Activated CD4-positive, alpha-beta memory T cell treated with anti-CD3 and anti-CD28 coated beads, Interleukin-2, amount 10 ng/mL, durations not matched to agents 7 days and 5 days (primary cell): ENCODE data around the gene RASGEF1C. TPM values are rescaled to one million over a fixed set of nuclear protein-coding genes. Genes with fewer than 3 reads are reported as not detected.

Experiments
- CTCF ChIA-PET: fragments of 350-600 bp; sonication (Branson Sonifier 250); formaldehyde crosslinking; loops from one replicate; lab custom pipeline; 2021; ENCODE audit warnings: antibody characterized with exemption, inconsistent platforms; lab: Charles Lee
- POLR2A ChIA-PET: fragments of 350-600 bp; sonication (Branson Sonifier 250); formaldehyde crosslinking; loops from one replicate; lab custom pipeline; 2021; ENCODE audit warnings: antibody characterized with exemption; lab: Charles Lee
- DNase-seq: peaks from one replicate; pipeline ENCODE4 v3.0.0-alpha.2; 2020
- H3K27ac Mint-ChIP-seq: one replicate; pipeline ENCODE4 v1.8.0; 2021; ENCODE audit warnings: mild to moderate bottlenecking, mixed read lengths
- H3K27me3 Mint-ChIP-seq: one replicate; pipeline ENCODE4 v1.8.0; 2021; ENCODE audit warnings: mixed read lengths
- H3K36me3 Mint-ChIP-seq: one replicate; pipeline ENCODE4 v1.8.0; 2021; ENCODE audit warnings: low read depth, mixed read lengths
- H3K4me1 Mint-ChIP-seq: one replicate; pipeline ENCODE4 v1.8.0; 2021; ENCODE audit warnings: mixed read lengths
- H3K4me3 Mint-ChIP-seq: one replicate; pipeline ENCODE4 v1.8.0; 2021; ENCODE audit warnings: mild to moderate bottlenecking, mixed read lengths
- H3K9me3 Mint-ChIP-seq: one replicate; pipeline ENCODE4 v1.8.0; 2021; ENCODE audit warnings: mixed read lengths
- total RNA-seq, 2 experiments: library from RNA; stranded (reverse); gene quantifications; one replicate each; pipeline ENCODE4 v1.2.3, GENCODE V29; 2021

The RASGEF1C gene
- total RNA-seq, 2 experiments from 2014 or later = not detected

- ChIA-PET POLR2A (no interaction called here), CTCF (no interaction called here)
- no peak for DNase-seq
- H3K9me3 Mint-ChIP-seq = no peaks in the 10 kb centered on the region
- no peaks in the 10 kb centered on the region for H3K36me3 Mint-ChIP-seq
- no peak overlapping the region for H3K4me3 Mint-ChIP-seq
- H3K27me3 Mint-ChIP-seq = no peaks in the 10 kb centered on the region
- H3K4me1 Mint-ChIP-seq = no peaks in the 10 kb centered on the region
- no peak overlapping the region for H3K27ac Mint-ChIP-seq
Observed at GRCh38 chr5:180172447-180173197, 36.4 kb downstream of the RASGEF1C start.

DNA sequence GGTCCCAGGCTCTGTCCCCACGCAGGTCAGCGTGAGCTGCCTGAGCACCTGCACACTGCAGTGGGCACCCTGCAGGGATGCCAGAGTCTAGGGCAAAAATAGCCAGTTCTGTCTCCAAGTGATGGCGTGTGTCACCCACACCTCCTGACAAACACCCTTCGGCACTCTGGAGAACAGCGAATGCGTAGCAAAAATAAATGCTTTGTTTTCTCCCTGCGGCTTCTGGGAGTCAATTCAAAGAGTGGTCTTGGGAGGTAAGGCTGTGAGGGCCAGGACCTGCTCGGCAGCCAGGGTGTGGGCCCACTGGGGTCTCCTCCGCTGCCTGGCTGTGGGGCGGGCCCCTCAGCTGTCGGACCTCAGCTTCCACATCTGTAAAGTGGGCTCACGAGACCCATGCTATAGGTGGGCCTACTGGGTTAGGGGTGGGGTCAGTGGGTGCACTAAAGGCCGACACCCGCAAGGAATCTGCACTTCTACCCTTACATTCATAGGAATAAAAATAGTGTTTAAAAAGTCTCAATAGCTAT is 37.4 kb downstream of the RASGEF1C start:
- Mint-ChIP-seq H3K4me1 (no peaks in the 10 kb centered on the region), H3K27me3 (peaks cover 2% of the 10 kb centered on the region), H3K36me3 (no peaks in the 10 kb centered on the region), H3K27ac (no peak overlapping the region), H3K9me3 (no peaks in the 10 kb centered on the region), H3K4me3 (no peak overlapping the region)
- DNase-seq = no peak
- POLR2A ChIA-PET = no interaction called here
- CTCF ChIA-PET = no interaction called here

- no peaks in the 10 kb centered on the region for H3K9me3 Mint-ChIP-seq
- H3K4me1 Mint-ChIP-seq = no peaks in the 10 kb centered on the region
- no peak overlapping the region for H3K4me3 Mint-ChIP-seq
- DNase-seq = no peak
- peaks cover 5% of the 10 kb centered on the region for H3K27me3 Mint-ChIP-seq
- ChIA-PET POLR2A (no interaction called here), CTCF (no interaction called here)
- no peaks in the 10 kb centered on the region for H3K36me3 Mint-ChIP-seq
- H3K27ac Mint-ChIP-seq = no peak overlapping the region
Observed at GRCh38 chr5:180170810-180171567, 38.0 kb downstream of the RASGEF1C start.

GRCh38 chr5:180170106-180170809 is 38.8 kb downstream of the RASGEF1C start:
- ChIA-PET CTCF (no interaction called here), POLR2A (no interaction called here)
- H3K36me3 Mint-ChIP-seq = no peaks in the 10 kb centered on the region
- no peak for DNase-seq
- no peaks in the 10 kb centered on the region for H3K9me3 Mint-ChIP-seq
- H3K4me3 Mint-ChIP-seq = no peak overlapping the region
- H3K4me1 Mint-ChIP-seq = no peaks in the 10 kb centered on the region
- H3K27me3 Mint-ChIP-seq = peaks cover 5% of the 10 kb centered on the region
- no peak overlapping the region for H3K27ac Mint-ChIP-seq

DNA sequence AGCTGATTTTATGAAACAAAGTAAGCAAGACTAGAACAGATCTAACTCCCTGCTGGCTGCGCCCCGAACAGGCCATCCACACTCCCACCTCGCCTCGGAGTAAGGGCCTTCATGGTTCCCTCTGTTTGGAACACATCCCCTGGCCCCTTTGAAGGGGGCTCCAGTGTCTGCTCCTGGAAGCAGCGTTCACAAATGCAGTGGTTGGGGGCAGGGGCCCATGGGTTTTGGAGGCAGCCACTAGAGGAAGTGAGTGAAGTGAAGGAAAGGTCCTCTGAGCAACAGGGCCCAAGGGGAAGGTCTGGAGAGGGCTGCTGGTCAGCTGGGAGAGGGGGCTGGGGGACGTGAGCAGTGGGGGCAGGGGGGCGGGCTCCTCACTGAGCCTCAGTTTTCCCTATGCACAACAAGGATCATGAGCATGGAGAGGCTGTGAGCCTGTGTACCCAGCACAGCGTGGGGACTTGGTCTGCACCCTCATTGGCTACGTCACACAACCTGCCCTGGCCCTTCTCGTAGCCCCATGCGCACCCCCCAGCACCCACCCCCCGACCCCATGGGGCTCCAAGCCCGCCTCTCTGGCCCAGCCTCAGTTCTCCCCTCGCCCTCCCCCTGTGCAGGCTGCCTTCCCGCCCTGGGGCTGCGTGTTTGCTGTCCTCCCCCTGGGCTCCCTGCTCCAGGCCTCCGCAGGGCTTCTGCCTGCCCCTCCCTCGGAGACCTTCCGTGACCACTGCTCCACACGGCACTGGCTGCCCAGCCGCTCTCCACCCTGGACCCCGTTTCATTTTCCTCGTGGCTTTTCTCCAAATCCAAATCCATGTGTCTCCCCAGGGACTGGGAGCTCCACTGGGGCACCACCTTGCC is 39.5 kb downstream of the RASGEF1C start:
- ChIA-PET CTCF (no interaction called here), POLR2A (no interaction called here)
- Mint-ChIP-seq H3K9me3 (no peaks in the 10 kb centered on the region), H3K36me3 (no peaks in the 10 kb centered on the region), H3K4me1 (no peaks in the 10 kb centered on the region), H3K27ac (no peak overlapping the region), H3K27me3 (peaks cover 9% of the 10 kb centered on the region), H3K4me3 (no peak overlapping the region)
- no peak for DNase-seq

GRCh38 chr5:180168758-180169157 is 40.3 kb downstream of the RASGEF1C start:
- Mint-ChIP-seq H3K36me3 (no peaks in the 10 kb centered on the region), H3K27ac (no peak overlapping the region), H3K4me3 (no peak overlapping the region), H3K27me3 (peaks cover 14% of the 10 kb centered on the region), H3K4me1 (no peaks in the 10 kb centered on the region), H3K9me3 (no peaks in the 10 kb centered on the region)
- ChIA-PET CTCF (no interaction called here), POLR2A (no interaction called here)
- DNase-seq = no peak

DNA sequence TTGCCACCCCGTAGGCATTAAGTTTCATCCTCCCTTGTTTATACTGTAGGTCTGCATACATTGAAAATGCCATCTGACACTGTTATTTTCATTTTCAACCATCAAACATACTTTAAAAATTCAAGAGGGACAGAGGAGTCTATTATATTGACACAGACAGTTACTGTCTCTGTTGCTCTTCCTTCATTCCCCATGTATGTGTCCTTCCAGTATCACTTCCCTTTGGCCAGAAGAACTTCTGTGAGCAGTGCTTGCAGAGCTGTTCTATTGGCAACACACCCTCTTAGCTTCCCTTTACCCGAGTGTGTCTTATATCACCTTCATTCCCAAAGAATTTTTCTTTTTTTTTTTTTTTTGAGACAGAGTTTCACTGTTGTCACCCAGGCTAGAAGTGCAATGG is 42.8 kb downstream of the RASGEF1C start:
- ChIA-PET CTCF (no interaction called here), POLR2A (no interaction called here)
- H3K4me1 Mint-ChIP-seq = no peaks in the 10 kb centered on the region
- no peak for DNase-seq
- no peak overlapping the region for H3K27ac Mint-ChIP-seq
- H3K4me3 Mint-ChIP-seq = no peak overlapping the region
- peaks cover 19% of the 10 kb centered on the region for H3K27me3 Mint-ChIP-seq
- no peaks in the 10 kb centered on the region for H3K36me3 Mint-ChIP-seq
- no peaks in the 10 kb centered on the region for H3K9me3 Mint-ChIP-seq

GRCh38 chr5:180162304-180162661 is 46.7 kb downstream of the RASGEF1C start:
- peaks cover 21% of the 10 kb centered on the region for H3K27me3 Mint-ChIP-seq
- H3K4me1 Mint-ChIP-seq = no peaks in the 10 kb centered on the region
- ChIA-PET CTCF (no interaction called here), POLR2A (no interaction called here)
- DNase-seq = no peak
- H3K27ac Mint-ChIP-seq = no peak overlapping the region
- H3K36me3 Mint-ChIP-seq = no peaks in the 10 kb centered on the region
- no peaks in the 10 kb centered on the region for H3K9me3 Mint-ChIP-seq
- H3K4me3 Mint-ChIP-seq = no peak overlapping the region

GRCh38 chr5:180161420-180162303 is 47.3 kb downstream of the RASGEF1C start:
- H3K4me3 Mint-ChIP-seq = no peak overlapping the region
- H3K4me1 Mint-ChIP-seq = no peaks in the 10 kb centered on the region
- no peaks in the 10 kb centered on the region for H3K9me3 Mint-ChIP-seq
- H3K27me3 Mint-ChIP-seq = peaks cover 21% of the 10 kb centered on the region
- POLR2A ChIA-PET = no interaction called here
- no peak for DNase-seq
- H3K27ac Mint-ChIP-seq = no peak overlapping the region
- CTCF ChIA-PET = no interaction called here
- no peaks in the 10 kb centered on the region for H3K36me3 Mint-ChIP-seq

DNA sequence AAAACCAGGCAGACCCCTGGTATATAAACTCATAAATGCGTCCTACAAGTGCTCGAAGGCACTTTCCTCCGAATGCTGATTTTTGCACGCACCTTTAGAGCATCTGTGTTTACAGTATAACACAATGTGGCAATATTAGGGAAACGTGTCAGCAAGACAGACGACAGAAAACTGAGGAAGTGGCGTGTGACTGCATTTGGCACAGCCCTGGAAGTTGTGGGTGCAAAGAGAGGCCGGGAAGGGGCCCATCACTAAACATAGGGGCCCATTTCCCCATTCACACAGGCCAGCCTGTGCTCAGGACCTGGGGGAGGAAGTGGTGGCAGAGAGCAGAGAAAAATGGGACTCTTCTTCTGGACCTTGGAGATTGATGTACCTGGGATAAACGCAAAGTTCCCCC is 48.2 kb downstream of the RASGEF1C start:
- DNase-seq = no peak
- Mint-ChIP-seq H3K27ac (no peak overlapping the region), H3K9me3 (no peaks in the 10 kb centered on the region), H3K4me1 (no peaks in the 10 kb centered on the region), H3K36me3 (no peaks in the 10 kb centered on the region), H3K4me3 (no peak overlapping the region), H3K27me3 (peaks cover 18% of the 10 kb centered on the region)
- ChIA-PET CTCF (no interaction called here), POLR2A (no interaction called here)

GRCh38 chr5:180160215-180160614 is 48.8 kb downstream of the RASGEF1C start:
- DNase-seq = no peak
- no peak overlapping the region for H3K4me3 Mint-ChIP-seq
- H3K27me3 Mint-ChIP-seq = peaks cover 18% of the 10 kb centered on the region
- ChIA-PET CTCF (no interaction called here), POLR2A (no interaction called here)
- no peaks in the 10 kb centered on the region for H3K9me3 Mint-ChIP-seq
- no peak overlapping the region for H3K27ac Mint-ChIP-seq
- no peaks in the 10 kb centered on the region for H3K36me3 Mint-ChIP-seq
- no peaks in the 10 kb centered on the region for H3K4me1 Mint-ChIP-seq

- POLR2A ChIA-PET = no interaction called here
- no peak overlapping the region for H3K4me3 Mint-ChIP-seq
- no peaks in the 10 kb centered on the region for H3K36me3 Mint-ChIP-seq
- H3K27me3 Mint-ChIP-seq = peaks cover 15% of the 10 kb centered on the region
- H3K4me1 Mint-ChIP-seq = no peaks in the 10 kb centered on the region
- no peaks in the 10 kb centered on the region for H3K9me3 Mint-ChIP-seq
- no peak overlapping the region for H3K27ac Mint-ChIP-seq
- no peak for DNase-seq
- CTCF ChIA-PET = no interaction called here
Observed at GRCh38 chr5:180159756-180160155, 49.3 kb downstream of the RASGEF1C start.
